DMS153 (cell line): ENCODE measurements around the gene HNRNPLL.

ENCODE experiments used
- DNase-seq: peaks from one replicate; lab custom pipeline; 2025; lab: John Stamatoyannopoulos, UW

Gene HNRNPLL

GRCh38 chr2:38592951-38593350, 9.8 kb downstream of the HNRNPLL start:
- DNase-seq: no peak

GRCh38 chr2:38591152-38591551, 11.6 kb downstream of the HNRNPLL start:
- DNase-seq: no peak

- no peak for DNase-seq
Measured at GRCh38 chr2:38590053-38590452, 12.7 kb downstream of the HNRNPLL start.

DNA sequence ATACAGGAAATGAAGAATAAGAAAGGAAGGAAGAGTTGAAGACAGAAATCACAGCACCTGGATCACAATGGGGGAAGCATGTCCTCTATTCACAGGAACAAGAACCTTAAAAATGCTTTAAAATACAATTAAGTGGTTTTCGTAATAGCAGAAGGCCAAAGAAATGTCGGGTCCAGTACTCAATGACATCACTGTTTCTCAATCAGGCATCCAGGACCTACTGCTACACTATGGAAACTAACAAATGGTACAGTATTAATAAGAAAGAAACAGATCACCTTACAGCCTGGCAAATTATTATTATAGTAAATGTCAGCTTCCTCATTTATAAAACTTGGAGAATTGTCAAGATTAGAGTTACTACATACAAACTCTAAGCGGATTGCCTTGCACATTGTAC, 15.8 kb downstream of the HNRNPLL start:
- no peak for DNase-seq

DNA sequence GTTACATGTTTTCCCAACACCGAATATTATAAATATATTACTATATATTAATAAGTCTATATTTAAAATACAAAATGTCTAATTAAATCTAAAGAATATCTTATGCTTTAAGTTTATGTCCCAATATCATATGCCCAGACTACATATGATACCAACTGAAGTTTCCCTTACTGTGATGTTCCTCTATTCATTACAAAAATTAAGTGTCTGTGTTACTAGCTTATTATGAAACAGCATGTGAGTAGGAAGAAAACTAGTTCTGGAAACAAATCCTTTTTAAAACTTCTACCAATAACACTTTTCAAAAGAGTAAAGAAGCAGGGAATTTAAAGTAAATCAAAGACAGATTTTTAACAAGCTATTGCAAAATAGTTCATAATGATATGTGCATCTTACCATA, 17.8 kb downstream of the HNRNPLL start:
- no peak for DNase-seq

DNA sequence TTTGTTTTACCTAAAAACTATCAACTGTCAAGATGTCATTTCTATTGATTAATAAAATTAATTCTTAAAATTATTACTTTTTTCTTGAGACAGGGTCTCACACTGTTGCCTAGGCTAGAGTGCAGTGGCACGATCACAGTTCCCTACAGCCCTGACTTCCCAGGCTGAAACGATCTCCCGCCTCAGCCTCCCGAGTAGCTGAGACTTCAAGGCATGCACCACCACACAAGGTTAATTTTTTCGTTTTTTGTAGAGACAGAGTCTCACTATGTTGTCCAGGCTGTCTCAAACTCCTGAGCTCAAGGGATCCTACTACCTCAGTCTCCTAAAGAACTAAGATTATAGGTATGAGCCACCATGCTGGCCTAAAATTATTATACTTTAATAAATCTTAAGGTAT, 18.7 kb downstream of the HNRNPLL start:
- DNase-seq: no peak

DNA sequence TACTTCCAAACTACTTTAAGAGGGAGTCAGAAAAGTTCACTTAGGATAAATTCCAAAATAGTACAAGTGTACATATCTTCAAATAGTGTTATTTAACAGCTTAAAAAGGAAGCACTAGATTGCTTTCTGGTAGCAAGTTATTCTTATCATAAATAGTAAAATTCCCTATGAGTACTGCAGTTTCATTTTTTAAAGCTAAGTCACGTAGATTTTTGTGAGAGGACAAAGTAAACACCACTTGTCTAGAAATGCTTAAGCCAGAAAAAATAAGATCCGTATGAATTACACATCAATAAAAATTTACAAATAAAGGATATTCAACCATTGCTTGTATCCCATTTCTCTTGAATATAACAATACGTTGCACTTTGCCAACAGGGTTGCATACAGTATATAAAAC, 19.2 kb downstream of the HNRNPLL start:
- DNase-seq: no peak

DNA sequence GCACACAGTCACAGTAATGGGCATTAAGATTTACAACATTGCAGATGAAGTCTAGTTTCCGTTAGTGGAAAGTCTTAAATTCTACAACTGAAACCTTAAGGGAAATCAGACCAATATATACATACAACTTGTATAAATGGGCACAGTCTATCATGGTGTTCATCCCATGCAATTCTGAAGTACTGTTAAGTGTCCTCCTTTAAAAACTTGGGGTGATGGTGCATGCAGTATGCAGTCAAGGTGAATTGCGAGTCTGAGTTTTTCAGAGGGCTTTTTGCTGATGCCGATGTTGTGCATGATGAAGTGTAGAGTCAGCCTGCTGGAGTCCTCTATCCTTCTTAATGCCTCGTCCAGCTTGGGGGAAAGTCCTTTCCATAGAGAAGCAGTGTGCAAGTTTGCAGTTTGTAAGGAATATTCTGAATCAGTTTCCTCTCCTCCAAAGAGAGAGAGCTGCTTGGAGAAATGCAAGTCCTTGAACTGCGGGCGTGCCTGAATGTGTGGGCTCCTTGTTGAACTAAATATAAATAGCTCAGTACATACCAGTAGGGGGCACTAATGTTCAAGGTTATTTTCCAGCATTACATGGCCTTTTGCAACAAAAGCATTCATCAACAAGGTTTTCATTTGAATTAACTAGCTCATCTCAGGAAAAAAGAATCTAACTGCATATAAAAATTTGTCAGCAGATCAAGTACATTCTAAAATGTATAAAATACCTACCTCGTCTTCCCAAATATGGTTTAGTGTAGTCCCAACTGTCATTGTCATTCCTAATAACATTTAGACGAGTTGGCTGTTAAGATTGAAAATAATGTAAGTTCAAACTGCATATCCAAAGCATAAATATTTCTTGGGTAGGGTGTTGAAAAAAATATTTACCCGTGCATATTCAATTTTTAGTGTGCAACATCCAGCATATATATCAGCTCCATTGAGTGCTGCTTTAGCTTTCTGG, 21.3 kb downstream of the HNRNPLL start:
- DNase-seq: peak; percentile 54

DNA sequence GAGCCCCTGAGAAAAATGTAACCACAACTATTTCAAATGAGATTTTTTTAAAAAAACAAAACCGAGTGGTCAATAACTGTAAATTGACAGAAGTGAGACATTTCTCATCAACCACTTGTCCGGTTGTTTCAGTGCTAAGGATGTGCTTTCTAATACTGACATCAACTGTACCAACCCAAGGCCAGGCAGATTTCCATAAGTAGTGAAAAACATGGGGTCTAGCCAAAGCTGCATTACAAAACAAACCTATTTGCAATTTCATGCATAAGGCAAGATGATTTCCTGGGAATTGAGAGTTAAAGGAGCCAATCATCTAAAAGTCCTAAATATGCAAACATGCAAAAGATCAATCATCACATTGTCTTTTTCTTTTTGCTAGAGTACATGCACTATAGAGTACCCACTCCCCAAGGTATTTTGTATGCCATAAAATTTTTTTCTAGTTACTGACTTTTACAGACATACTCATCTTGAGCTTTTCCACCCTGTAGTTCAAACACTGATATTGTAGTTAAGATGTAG, 22.6 kb downstream of the HNRNPLL start:
- DNase-seq: no peak

GRCh38 chr2:38578832-38579231, 23.9 kb downstream of the HNRNPLL start:
- DNase-seq: no peak

GRCh38 chr2:38574278-38574677, 28.4 kb downstream of the HNRNPLL start:
- DNase-seq: no peak

- no peak for DNase-seq
Measured at GRCh38 chr2:38572167-38572566, 30.6 kb downstream of the HNRNPLL start.

GRCh38 chr2:38571193-38571592, 31.5 kb downstream of the HNRNPLL start:
- DNase-seq: no peak

GRCh38 chr2:38568724-38569436, 33.8 kb downstream of the HNRNPLL start:
- DNase-seq: no peak

GRCh38 chr2:38565333-38565732, 37.4 kb downstream of the HNRNPLL start:
- no peak for DNase-seq

DNA sequence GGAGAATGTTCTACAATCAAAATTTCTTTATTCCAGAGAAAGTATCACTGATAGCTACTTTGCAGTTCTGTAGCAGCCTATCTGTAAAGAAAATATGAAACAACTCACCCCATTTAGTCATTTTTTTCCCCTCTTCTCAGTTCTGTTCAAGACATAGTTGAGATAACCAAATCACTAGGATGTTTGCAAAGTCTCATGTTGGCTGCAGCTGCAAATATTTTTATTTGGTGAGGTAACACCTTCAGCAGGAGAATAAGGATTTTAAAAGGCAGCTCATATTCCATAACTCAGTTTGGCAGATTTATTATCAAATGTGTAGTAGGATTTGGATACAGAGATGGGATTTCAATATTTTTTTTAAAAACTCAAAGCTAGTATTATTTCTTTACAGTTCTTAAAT, 41.0 kb downstream of the HNRNPLL start:
- DNase-seq: no peak

- no peak for DNase-seq
Measured at GRCh38 chr2:38560092-38560491, 42.6 kb downstream of the HNRNPLL start.

GRCh38 chr2:38557981-38558380, 44.7 kb downstream of the HNRNPLL start:
- no peak for DNase-seq

DNA sequence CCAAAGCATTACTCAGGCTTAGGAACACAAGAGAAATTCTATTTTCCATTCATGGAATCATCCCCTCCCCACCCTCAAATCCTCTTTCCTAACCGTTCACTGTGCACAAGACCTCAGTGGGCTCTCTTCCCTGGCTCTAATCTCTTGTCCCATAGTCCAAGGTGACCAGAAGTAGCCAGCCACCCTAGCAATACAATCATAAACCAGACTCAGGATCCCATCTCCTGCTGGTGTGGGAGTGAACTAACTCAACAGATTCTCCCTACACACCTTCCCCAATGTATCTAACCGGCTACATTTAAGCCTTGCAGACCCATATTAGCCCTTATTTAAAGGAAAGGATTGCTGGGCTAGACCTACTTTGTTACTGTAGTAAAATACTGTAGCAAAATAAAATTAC, 45.5 kb downstream of the HNRNPLL start:
- DNase-seq: no peak

GRCh38 chr2:38556006-38556801, 46.5 kb downstream of the HNRNPLL start:
- no peak for DNase-seq

DNA sequence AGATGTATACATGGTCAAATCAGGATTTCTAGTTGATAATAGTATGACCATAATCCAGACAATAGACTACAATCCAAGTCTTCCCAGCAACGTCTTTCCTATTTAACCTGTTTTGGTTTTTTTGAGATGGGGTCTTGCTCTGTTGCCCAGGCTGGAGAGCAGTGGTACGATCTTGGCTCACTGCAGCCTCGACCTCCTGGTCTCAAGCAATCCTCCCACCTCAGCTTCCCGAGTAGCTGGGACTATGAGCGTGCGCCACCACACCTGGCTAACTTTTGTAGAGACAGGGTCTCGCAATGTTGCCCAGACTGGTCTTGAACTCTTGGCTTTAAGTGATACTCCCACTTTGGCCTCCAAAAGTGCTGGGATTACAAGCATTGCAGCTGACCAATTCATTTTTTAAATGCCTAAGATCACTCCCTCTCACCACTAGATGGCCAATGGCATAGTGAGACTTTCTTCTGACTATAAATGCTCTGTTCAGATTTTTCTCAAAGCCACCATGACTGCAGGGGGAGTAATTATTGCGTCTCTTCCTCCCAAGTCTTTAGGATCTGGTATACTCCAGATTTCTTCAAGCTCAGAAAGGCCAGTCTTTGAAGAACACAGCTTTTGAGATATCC, 47.6 kb downstream of the HNRNPLL start:
- no peak for DNase-seq

DNA sequence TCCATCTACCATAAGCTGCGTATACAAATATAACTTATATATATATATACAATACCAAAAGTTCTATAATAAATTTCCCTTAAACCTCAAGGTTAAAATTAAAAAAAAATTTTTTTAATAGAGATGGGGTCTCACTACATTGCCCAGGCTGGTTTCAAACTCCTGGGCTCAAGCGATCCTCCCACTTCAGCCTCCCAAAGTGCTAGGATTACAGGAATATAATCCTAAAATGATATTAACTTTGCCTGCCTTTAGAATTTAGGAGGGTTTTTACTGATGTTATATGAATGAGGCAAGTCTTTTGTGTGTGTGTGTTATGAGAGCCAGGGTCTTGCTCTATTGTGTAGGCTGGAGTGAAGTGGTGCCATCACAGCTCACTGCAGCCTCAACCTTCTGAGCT, 49.2 kb downstream of the HNRNPLL start:
- no peak for DNase-seq
